Measurements from ENCODE around the gene CEBPA.
"Not testable (repeated sequence)": the region's sequence is repeated elsewhere in the genome, so short reads cannot be mapped to it uniquely, and the experiment has no call there.

Gene CEBPA

DNA sequence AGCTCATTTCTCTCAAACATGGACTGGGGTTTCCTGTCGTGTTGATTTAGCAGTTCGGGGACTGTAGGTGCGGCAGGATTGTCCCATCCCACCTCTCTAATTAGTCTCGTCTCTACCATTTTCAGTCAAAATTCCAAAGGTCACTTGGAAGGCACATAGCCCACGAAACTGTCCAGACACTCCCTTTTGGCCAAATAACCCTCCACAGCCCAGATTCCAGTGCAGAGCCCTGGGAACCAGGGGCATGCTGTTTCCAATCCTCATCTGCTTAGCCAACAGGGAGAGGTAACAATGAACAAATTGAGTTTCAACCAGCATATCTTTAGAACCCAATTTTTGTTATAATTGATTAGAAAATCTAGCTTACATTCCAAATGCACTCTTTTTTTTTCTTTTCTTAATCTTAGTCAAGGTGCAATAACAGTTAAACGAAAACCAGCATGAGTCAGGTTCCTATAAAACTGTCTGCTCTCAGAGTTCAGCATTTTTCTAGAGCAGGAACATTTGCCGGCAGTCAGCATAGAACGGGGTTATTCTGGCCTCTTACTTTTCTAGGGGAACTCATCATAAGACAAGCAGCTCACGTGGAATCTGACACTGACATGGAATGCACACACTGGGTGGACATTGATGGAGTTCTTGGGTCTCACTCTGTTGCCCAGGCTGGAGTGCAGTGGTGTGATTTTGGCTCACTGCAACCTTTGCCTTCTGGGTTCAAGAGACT lies 14.4 kb upstream of the CEBPA start:
- no peaks in the 10 kb centered on the region for H3K36me3 ChIP-seq
- H4K20me1 ChIP-seq: no peaks in the 10 kb centered on the region
- peaks cover 0 to 26% (median 17%) of the 10 kb centered on the region in 11 experiments; a peak in 17 of 22 replicates for H3K9me3 ChIP-seq (replicated peaks in 1 of 11)
- TF ChIP-seq Cebpa-rat (IDR thresholded peaks at IDR 0.05): no peak
- no peaks in the 10 kb centered on the region for H3K27me3 ChIP-seq
- no peak overlapping the region for H3K4me3 ChIP-seq
- H3K4me1 ChIP-seq: peaks cover 0 to 5% (median 0%) of the 10 kb centered on the region in 10 experiments; a peak in 1 of 20 replicates
- no peak overlapping the region for H3K27ac ChIP-seq
- no peak overlapping the region for H3K4me2 ChIP-seq
- H3K9ac ChIP-seq: 0 out of 22 replicates have a peak overlapping the region, but pooled peaks of 1 of the 11 experiments have one; percentile 34

- H3K4me3 ChIP-seq, H3K4me1 ChIP-seq, H3K4me2 ChIP-seq, H4K20me1 ChIP-seq, H3K27ac ChIP-seq, H3K27me3 ChIP-seq, H3K9ac ChIP-seq, H3K36me3 ChIP-seq: not testable (repeated sequence)
- H3K9me3 ChIP-seq (replicated peaks in 1 of 11): peaks cover 0 to 22% (median 6%) of the 10 kb centered on the region in 11 experiments; a peak in 11 of 22 replicates
Measured at GRCh38 chr19:33312808-33313207, 10.5 kb upstream of the CEBPA start.

- no peaks in the 10 kb centered on the region for H3K27me3 ChIP-seq
- TF ChIP-seq Cebpa-rat (IDR thresholded peaks at IDR 0.05): no peak
- H3K9me3 ChIP-seq (replicated peaks in 1 of 11): peaks cover 0 to 22% (median 6%) of the 10 kb centered on the region in 11 experiments; a peak in 11 of 22 replicates
- H3K36me3 ChIP-seq: 0 out of 22 replicates have a peak, but pooled peaks cover 0 to 6% (median 0%) of the 10 kb centered on the region in 11 experiments
- peaks cover 0 to 6% (median 0%) of the 10 kb centered on the region in 10 experiments; a peak in 1 of 20 replicates for H3K4me1 ChIP-seq
- H3K27ac ChIP-seq: no peak overlapping the region
- no peaks in the 10 kb centered on the region for H4K20me1 ChIP-seq
- H3K4me2 ChIP-seq: peak overlapping the region in 1 of 11 experiments; percentile 6; a peak in 1 of 22 replicates
- no peak overlapping the region for H3K4me3 ChIP-seq
- H3K9ac ChIP-seq: no peak overlapping the region
Measured at GRCh38 chr19:33312065-33312464, 9.7 kb upstream of the CEBPA start.

- Histone ChIP-seq H3K4me2 (no peak overlapping the region), H3K9ac (no peak overlapping the region), H4K20me1 (no peaks in the 10 kb centered on the region), H3K36me3 (0 out of 22 replicates have a peak, but pooled peaks cover 0 to 6% (median 0%) of the 10 kb centered on the region in 11 experiments), H3K9me3 (replicated peaks in 1 of 11) (peaks cover 0 to 22% (median 6%) of the 10 kb centered on the region in 11 experiments; a peak in 11 of 22 replicates), H3K4me3 (no peak overlapping the region), H3K4me1 (peaks cover 0 to 6% (median 0%) of the 10 kb centered on the region in 10 experiments; a peak in 1 of 20 replicates), H3K27me3 (no peaks in the 10 kb centered on the region), H3K27ac (no peak overlapping the region)
- TF ChIP-seq Cebpa-rat (IDR thresholded peaks at IDR 0.05): no peak
Measured at GRCh38 chr19:33311326-33311682, 9.0 kb upstream of the CEBPA start.

DNA sequence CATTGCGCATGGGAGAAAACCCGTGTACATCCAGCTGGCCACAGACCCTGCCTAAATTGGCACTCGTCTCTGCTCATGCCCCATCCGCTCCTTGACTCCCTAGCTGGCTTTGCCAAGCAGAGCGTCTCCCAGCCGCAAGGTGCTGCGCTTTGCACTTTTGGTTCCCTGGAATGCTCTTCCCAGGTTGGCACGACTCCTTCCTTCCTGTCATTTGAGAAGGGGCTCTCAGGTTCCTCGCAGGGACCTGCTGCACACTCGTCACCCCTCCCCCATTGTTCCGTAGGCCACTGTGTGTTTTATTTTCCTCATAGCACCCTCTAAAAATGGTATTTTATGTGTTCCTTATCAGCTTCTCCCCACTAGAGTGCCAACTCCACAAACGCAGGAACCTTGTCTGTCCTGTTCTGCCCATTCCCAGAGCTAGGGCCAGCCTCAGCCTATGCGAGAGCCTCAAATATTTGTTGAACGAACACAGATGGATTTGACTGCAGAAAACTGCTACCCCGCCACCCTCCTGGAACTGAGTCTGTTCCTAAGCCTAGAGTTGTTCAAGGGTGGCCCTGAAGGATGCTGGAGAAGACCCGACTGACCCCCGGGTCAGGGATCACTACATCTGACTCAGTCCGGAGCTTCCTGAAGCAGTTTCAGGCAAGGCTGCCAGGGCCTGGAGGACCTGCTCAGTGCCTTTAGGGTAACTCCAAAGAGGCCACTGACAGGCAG lies 8.4 kb upstream of the CEBPA start:
- no peaks in the 10 kb centered on the region; a peak in 1 of 22 replicates for H3K27me3 ChIP-seq
- H3K4me3 ChIP-seq: no peak overlapping the region
- H3K9me3 ChIP-seq (replicated peaks in 1 of 11): peaks cover 0 to 22% (median 6%) of the 10 kb centered on the region in 11 experiments; a peak in 11 of 22 replicates
- peaks cover 0 to 6% (median 0%) of the 10 kb centered on the region in 10 experiments; a peak in 1 of 20 replicates for H3K4me1 ChIP-seq
- no peaks in the 10 kb centered on the region for H4K20me1 ChIP-seq
- 0 out of 22 replicates have a peak, but pooled peaks cover 0 to 6% (median 0%) of the 10 kb centered on the region in 11 experiments for H3K36me3 ChIP-seq
- H3K9ac ChIP-seq: no peak overlapping the region
- H3K27ac ChIP-seq: no peak overlapping the region
- no peak for TF ChIP-seq Cebpa-rat (IDR thresholded peaks at IDR 0.05)
- H3K4me2 ChIP-seq: no peak overlapping the region

- Histone ChIP-seq H3K4me1 (peaks cover 0 to 6% (median 0%) of the 10 kb centered on the region in 10 experiments; a peak in 2 of 20 replicates), H3K27ac (no peak overlapping the region), H3K4me3 (no peak overlapping the region), H3K4me2 (no peak overlapping the region), H3K27me3 (peaks cover 0 to 4% (median 0%) of the 10 kb centered on the region in 11 experiments; a peak in 5 of 22 replicates), H3K9me3 (replicated peaks in 1 of 11) (peaks cover 0 to 22% (median 6%) of the 10 kb centered on the region in 11 experiments; a peak in 11 of 22 replicates), H4K20me1 (no peaks in the 10 kb centered on the region), H3K36me3 (0 out of 22 replicates have a peak, but pooled peaks cover 0 to 6% (median 0%) of the 10 kb centered on the region in 11 experiments), H3K9ac (no peak overlapping the region)
- no peak for TF ChIP-seq Cebpa-rat (IDR thresholded peaks at IDR 0.05)
Measured at GRCh38 chr19:33309826-33310225, 7.5 kb upstream of the CEBPA start.

DNA sequence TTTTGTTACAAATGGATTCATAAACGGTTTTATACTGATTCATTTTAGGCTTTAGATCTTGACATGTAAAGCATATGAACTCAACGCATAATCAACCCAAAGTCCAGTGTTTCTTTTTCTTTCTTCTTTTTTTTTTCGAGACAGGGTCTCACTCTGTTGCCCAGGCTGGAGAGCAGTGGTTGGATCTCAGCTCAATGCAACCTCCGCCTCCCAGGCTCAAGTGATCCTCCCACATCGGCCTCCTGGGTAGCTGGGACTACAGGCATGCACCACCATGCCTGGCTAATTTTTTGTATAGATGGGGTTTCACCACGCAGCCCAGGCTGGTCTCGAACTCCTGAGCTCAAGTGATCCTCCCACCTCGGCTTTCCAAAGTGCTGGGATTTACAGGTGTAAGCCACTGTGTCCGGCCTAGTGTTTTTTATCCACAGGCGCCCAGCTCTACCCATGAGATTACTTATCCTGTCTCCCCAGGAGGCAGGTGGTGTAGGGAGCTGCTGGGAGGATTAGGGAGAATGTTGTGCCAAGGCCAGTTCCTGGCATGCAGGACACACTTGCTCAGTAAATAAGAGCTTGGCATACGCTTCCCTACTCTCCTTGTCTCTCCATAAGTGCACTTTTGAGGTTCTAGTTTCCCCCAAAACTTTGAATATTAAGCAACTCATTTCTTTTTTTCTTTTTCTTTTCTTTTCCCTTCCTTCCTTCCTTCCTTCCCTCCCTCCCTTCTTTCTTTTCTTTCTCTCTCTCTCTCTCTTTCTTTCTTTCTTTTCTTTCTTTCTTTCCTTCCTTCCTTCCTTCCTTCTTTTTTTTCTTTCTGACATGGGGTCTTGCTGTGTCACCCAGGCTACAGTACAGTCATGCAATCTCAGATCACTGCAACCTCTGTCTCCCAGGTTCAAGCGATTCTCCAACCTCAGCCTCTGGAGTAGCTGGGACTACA lies 4.8 kb upstream of the CEBPA start:
- peaks cover 0 to 18% (median 6%) of the 10 kb centered on the region in 11 experiments; a peak in 11 of 22 replicates for H3K9me3 ChIP-seq (replicated peaks in 1 of 11)
- peaks cover 11 to 20% (median 14%) of the 10 kb centered on the region in 10 experiments for H3K4me1 ChIP-seq
- 0 out of 22 replicates have a peak, but pooled peaks cover 0 to 6% (median 0%) of the 10 kb centered on the region in 11 experiments for H3K36me3 ChIP-seq
- no peak overlapping the region for H3K27ac ChIP-seq
- peaks cover 0 to 27% (median 22%) of the 10 kb centered on the region in 11 experiments; a peak in 20 of 22 replicates for H3K27me3 ChIP-seq
- H3K4me2 ChIP-seq: no peak overlapping the region
- peaks cover 0 to 1% (median 0%) of the 10 kb centered on the region in 11 experiments; a peak in 7 of 22 replicates for H4K20me1 ChIP-seq
- no peak for TF ChIP-seq Cebpa-rat (IDR thresholded peaks at IDR 0.05)
- no peak overlapping the region for H3K4me3 ChIP-seq
- no peak overlapping the region for H3K9ac ChIP-seq

DNA sequence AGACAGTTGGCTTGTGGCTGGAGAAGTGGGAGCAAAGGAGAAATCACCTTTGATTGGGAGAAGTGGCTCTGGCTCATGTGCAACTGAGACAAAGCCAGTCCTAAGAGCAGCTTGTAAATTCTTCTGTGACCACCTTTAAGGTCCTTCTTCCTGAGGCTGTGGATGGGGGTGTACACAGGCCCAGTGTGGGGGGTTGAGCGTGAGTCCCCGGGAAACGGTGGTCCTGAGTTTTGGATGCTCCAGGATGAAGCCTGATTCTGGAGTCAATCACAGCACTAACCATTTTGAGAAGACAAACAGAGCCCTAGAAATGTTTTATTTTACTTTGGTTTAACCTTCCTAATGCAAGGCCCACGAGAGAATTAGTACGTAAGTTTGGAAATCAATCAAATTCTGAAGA lies 3.9 kb upstream of the CEBPA start:
- no peak overlapping the region for H3K27ac ChIP-seq
- peaks cover 4 to 10% (median 8%) of the 10 kb centered on the region in 11 experiments; a peak in 20 of 22 replicates for H4K20me1 ChIP-seq
- no peak for TF ChIP-seq Cebpa-rat (IDR thresholded peaks at IDR 0.05)
- H3K9me3 ChIP-seq (replicated peaks in 1 of 11): peaks cover 0 to 18% (median 6%) of the 10 kb centered on the region in 11 experiments; a peak in 11 of 22 replicates
- peaks cover 6 to 36% (median 31%) of the 10 kb centered on the region in 11 experiments; a peak in 21 of 22 replicates for H3K27me3 ChIP-seq
- no peak overlapping the region for H3K4me3 ChIP-seq
- H3K36me3 ChIP-seq: 0 out of 22 replicates have a peak, but pooled peaks cover 0 to 6% (median 0%) of the 10 kb centered on the region in 11 experiments
- no peak overlapping the region for H3K9ac ChIP-seq
- no peak overlapping the region for H3K4me2 ChIP-seq
- peaks cover 13 to 26% (median 23%) of the 10 kb centered on the region in 10 experiments for H3K4me1 ChIP-seq

Data from BLaER1 treated with 17β-estradiol and CSF1 and Interleukin-3, amounts not matched to agents 10 nM and 100 nM (cell line).